Measurements from ENCODE around the gene GRIK4. TPM values are rescaled to one million over a fixed set of nuclear protein-coding genes. Genes with fewer than 3 reads are reported as not detected.

GRIK4 gene
- total and polyA plus RNA-seq, 2 donors (not counting 3 experiments of a cell fraction or from before 2014, with no cell fraction given), result 0.81 to 1.6 TPM

DNA sequence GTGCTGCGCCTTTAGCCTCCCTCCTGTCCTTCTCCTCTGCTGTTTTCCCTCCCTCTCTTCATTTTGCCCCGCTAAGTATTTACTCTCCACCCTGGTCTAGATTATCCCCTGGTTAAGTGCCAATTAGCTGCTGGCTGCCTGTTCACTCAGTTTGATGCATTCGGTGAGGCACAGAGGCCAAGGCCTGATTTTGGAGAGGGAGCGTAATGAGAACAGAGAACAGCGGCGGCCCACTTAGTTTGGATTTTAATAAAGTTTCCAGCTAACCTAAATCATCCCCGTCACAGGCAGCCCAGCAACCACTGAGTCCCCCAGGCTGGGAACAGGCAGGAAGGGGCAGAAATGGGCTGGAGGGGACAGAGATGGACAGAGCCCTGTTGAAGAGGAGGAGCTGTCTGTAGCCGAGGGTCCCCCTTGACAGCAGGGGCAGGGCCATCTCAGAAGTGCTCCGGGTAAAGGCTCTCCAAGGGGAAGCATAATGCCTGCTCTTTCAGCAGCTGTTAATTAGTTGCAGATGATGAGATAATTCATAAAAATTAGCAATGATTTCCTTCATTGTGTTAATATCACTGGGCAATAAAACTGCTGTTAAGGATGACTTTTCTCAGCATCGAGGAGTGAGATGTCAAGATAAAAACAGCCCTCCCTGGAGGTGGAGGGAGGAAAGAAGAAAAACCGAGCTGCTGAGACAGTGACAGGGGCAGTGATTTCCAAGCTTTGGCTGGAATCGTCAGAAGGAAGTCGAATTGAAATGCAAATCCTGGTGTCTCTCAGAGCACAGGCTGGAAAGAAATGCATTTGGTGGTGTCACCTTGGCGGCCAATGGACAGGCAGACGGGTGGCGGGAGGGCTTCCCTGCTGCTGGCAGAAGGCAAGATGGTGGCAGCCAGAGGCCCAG is 170.1 kb downstream of the GRIK4 start:
- Histone ChIP-seq H3K9ac (replicated peaks; ENCODE audit: extremely low read depth, insufficient read depth, low read length) (no peak overlapping the region), H3K9me3 (replicated peaks; ENCODE audit: control insufficient read depth, insufficient read depth, low read length) (no peaks in the 10 kb centered on the region), H2AFZ (ENCODE audit: low read depth, low read length) (no peak overlapping the region), H3K4me1 (ENCODE audit: control insufficient read depth, extremely low read depth, insufficient read depth, low read length) (no peaks in the 10 kb centered on the region), H3K79me2 (ENCODE audit: control insufficient read depth, insufficient read depth, low read length) (no peaks in the 10 kb centered on the region), H3K27me3 (ENCODE audit: control insufficient read depth in 2 of 2, insufficient read depth in 2 of 2, low read length in 2 of 2) (peaks cover 3% of the 10 kb centered on the region in 2 experiments), H3K4me3 (replicated peaks in 1 of 3; ENCODE audit: insufficient read depth in 1 of 3, low read depth in 1 of 3, low read length in 3 of 3) (no peak overlapping the region), H3K36me3 (ENCODE audit: control insufficient read depth in 2 of 2, extremely low read depth in 1 of 2, insufficient read depth in 2 of 2, low read length in 2 of 2) (no peaks in the 10 kb centered on the region), H3K27ac (ENCODE audit: insufficient read depth, low read depth, low read length) (no peak overlapping the region), H3K4me2 (ENCODE audit: insufficient read depth, low read length) (no peak overlapping the region), H3K9me1 (replicated peaks; ENCODE audit: control insufficient read depth, extremely low read depth, insufficient read depth, low read length) (no peaks in the 10 kb centered on the region), H4K20me1 (replicated peaks; ENCODE audit: control insufficient read depth, extremely low read depth, insufficient read depth, low read length) (no peaks in the 10 kb centered on the region)
- dilution Hi-C loops (cut with MboI; ENCODE audit: extremely low pct_ligation_motif_present, low sequenced_read_pairs) (no loop called here), intact Hi-C loops (cut with micrococcal nuclease) (loop anchor here (10.0 kb wide), 2 partner anchors 347 to 433 kb away; partner anchors contain the start of gene ARHGEF12)
- ChIA-PET CTCF (interaction anchor here (1.2 to 8.3 kb wide), 2 partner anchors 69 to 171 kb away, joined by 4 to 289 read pairs; partner anchors contain the start of gene GRIK4), POLR2A (no interaction called here)
- BruUV-seq (replicated peaks), result no TSS peak
- FAIRE-seq (no peak), DNase-seq (ENCODE audit: low read depth, low spot score) (no peak)
- no peak for TF ChIP-seq POLR2AphosphoS5 (IDR thresholded peaks at IDR 0.05; ENCODE audit: insufficient read depth, low read depth, low read length)
- TF ChIP-seq MYC (IDR thresholded peaks at IDR 0.05; ENCODE audit: low read depth, low read length), result no peak
- TF ChIP-seq, protein P1, sequence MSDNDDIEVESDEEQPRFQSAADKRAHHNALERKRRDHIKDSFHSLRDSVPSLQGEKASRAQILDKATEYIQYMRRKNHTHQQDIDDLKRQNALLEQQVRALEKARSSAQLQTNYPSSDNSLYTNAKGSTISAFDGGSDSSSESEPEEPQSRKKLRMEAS (IDR thresholded peaks at IDR 0.05; ENCODE audit: insufficient read depth, insufficient read length), result no peak
- TF ChIP-seq FOS (IDR thresholded peaks at IDR 0.05; ENCODE audit: borderline replicate concordance, insufficient read depth, low read length), result no peak
- TF ChIP-seq GATA2 (IDR thresholded peaks at IDR 0.05; ENCODE audit: insufficient read depth, insufficient read length, low read depth, low read length), result no peak
- TF ChIP-seq POLR2A (IDR thresholded peaks at IDR 0.05; ENCODE audit: low read depth, low read length), result no peak
- TF ChIP-seq JUN (IDR thresholded peaks at IDR 0.05; ENCODE audit: borderline replicate concordance, insufficient read depth, insufficient read length, low read depth), result no peak
- TF ChIP-seq, protein P2, sequence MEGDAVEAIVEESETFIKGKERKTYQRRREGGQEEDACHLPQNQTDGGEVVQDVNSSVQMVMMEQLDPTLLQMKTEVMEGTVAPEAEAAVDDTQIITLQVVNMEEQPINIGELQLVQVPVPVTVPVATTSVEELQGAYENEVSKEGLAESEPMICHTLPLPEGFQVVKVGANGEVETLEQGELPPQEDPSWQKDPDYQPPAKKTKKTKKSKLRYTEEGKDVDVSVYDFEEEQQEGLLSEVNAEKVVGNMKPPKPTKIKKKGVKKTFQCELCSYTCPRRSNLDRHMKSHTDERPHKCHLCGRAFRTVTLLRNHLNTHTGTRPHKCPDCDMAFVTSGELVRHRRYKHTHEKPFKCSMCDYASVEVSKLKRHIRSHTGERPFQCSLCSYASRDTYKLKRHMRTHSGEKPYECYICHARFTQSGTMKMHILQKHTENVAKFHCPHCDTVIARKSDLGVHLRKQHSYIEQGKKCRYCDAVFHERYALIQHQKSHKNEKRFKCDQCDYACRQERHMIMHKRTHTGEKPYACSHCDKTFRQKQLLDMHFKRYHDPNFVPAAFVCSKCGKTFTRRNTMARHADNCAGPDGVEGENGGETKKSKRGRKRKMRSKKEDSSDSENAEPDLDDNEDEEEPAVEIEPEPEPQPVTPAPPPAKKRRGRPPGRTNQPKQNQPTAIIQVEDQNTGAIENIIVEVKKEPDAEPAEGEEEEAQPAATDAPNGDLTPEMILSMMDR (IDR thresholded peaks at IDR 0.05; ENCODE audit: extremely low read depth in 1 of 2, insufficient read depth in 1 of 2, low read depth in 1 of 2, low read length in 2 of 2), result no peak
- TF ChIP-seq EZH2 (IDR thresholded peaks at IDR 0.05; ENCODE audit: borderline replicate concordance, low read depth, low read length, severe bottlenecking), result no peak
